AG09309 (cell line): Measurements from ENCODE around the gene NTMT1.

Experiments
- DNase-seq: peaks from one replicate; pipeline ENCODE4 v3.0.0-alpha.2; 2010; ENCODE audit warnings: low read depth
- H3K4me3 ChIP-seq: 2 replicates; pipeline ENCODE4 v1.5.1; 2011; ENCODE audit warnings: mild to moderate bottlenecking, low read depth, low read length, moderate library complexity; ENCODE audit not compliant: control insufficient read depth
- CTCF ChIP-seq: IDR thresholded peaks from 2 replicates; pipeline ENCODE4 v1.5.1; 2011; ENCODE audit warnings: mild to moderate bottlenecking, low read depth, low read length, inconsistent platforms; ENCODE audit not compliant: insufficient read depth, control insufficient read depth; ENCODE audit errors: missing control alignments

NTMT1 gene

GRCh38 chr9:129671065-129671464, 45.1 kb downstream of the NTMT1 start:
- H3K4me3 ChIP-seq = no peak overlapping the region
- no peak for TF ChIP-seq CTCF
- DNase-seq = no peak

DNA sequence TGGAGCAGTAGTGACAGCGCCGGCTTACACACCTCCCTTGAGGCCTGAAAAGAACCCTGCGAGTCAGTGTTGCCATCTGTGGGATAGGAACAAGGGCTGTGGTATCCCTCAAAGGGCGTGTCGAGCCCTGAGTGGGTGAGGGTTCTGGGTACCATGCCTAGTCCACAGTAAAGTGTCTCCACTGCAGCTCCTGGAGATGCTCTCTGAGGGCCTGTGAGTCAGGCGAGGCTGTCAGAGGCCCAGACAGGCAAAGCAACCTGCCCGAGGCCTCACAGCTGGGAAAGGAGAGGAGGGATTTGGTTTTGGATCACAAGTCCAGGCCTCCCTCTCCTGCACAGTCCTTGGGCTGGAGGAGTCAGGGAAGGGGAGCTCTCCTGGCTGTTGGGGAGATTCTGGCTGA, 45.6 kb downstream of the NTMT1 start:
- TF ChIP-seq CTCF = no peak
- no peak for DNase-seq
- no peak overlapping the region for H3K4me3 ChIP-seq

GRCh38 chr9:129672702-129673101, 46.7 kb downstream of the NTMT1 start:
- DNase-seq = no peak
- H3K4me3 ChIP-seq = no peak overlapping the region
- no peak for TF ChIP-seq CTCF

- H3K4me3 ChIP-seq = no peak overlapping the region
- no peak for DNase-seq
- TF ChIP-seq CTCF = no peak
Observed at GRCh38 chr9:129673602-129674001, 47.6 kb downstream of the NTMT1 start.

GRCh38 chr9:129674229-129674628, 48.3 kb downstream of the NTMT1 start:
- TF ChIP-seq CTCF = no peak
- no peak overlapping the region for H3K4me3 ChIP-seq
- no peak for DNase-seq

GRCh38 chr9:129675620-129676019, 49.7 kb downstream of the NTMT1 start:
- TF ChIP-seq CTCF = no peak
- no peak overlapping the region for H3K4me3 ChIP-seq
- no peak for DNase-seq

DNA sequence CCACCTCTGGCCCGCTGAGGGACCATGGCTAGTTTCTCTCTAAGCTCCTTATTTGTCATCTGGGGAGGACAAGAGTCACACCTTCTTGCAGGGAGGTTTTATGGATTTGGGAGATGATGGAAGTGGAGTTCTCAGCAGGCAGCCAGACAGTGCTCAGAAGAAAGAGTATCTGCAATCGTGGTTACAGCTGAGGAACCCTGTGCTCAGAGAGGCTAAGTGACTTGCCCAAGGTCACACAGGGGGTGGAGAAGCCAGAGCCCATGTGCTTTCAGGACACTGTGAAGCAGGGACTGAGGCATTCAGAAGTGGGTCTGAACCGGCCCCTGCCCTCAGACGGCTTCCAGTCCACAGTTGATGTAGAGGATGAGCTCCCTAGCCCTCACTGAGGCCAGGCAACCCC, 50.3 kb downstream of the NTMT1 start:
- no peak for TF ChIP-seq CTCF
- DNase-seq = no peak
- H3K4me3 ChIP-seq = no peak overlapping the region
